Loucy (cell line): ENCODE results near the gene CLDN25.

Source experiments
- EZH2phosphoT487 ChIP-seq: fragments of 200-600 bp; IDR thresholded peaks from 2 replicates; pipeline ENCODE4 v1.6.1; 2018; ENCODE audit warnings: antibody characterized with exemption, mild to moderate bottlenecking, moderate library complexity, borderline replicate concordance
- TF ChIP-seq, protein P1 (sequence below): fragments of 200-600 bp; sonication (generic); conservative IDR thresholded peaks from 2 replicates; pipeline ENCODE4 v1.5.1; 2014; ENCODE audit warnings: mild to moderate bottlenecking, antibody characterized with exemption, low read length

DNA sequence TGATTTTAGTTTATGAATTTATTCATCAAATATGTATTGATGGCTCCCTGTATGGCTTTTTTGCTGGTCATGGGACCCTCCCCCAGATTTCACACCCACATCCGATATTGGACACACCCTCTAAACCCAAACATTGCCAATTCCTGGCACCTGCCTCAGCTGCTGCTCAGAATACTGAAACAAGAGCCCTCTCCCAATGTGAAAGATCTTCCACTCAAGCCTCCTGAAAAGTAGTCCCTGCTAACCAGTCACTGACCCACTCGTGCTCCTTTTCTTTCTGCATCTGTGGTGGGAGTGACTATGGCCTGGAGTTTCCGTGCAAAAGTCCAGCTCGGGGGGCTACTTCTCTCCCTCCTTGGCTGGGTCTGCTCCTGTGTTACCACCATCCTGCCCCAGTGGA, at the start of gene CLDN25:
- TF ChIP-seq, protein P1, sequence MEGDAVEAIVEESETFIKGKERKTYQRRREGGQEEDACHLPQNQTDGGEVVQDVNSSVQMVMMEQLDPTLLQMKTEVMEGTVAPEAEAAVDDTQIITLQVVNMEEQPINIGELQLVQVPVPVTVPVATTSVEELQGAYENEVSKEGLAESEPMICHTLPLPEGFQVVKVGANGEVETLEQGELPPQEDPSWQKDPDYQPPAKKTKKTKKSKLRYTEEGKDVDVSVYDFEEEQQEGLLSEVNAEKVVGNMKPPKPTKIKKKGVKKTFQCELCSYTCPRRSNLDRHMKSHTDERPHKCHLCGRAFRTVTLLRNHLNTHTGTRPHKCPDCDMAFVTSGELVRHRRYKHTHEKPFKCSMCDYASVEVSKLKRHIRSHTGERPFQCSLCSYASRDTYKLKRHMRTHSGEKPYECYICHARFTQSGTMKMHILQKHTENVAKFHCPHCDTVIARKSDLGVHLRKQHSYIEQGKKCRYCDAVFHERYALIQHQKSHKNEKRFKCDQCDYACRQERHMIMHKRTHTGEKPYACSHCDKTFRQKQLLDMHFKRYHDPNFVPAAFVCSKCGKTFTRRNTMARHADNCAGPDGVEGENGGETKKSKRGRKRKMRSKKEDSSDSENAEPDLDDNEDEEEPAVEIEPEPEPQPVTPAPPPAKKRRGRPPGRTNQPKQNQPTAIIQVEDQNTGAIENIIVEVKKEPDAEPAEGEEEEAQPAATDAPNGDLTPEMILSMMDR: no peak
- TF ChIP-seq EZH2phosphoT487: no peak
